Small intestine (tissue), 7 donors: Measurements from ENCODE around the gene KLF3. TPM values are rescaled to one million over a fixed set of nuclear protein-coding genes. Genes with fewer than 3 reads are reported as not detected.
A peak's percentile ranks its signal among the peaks of the same experiment; 100 is the strongest.

Source experiments
- DNase-seq, 2 donors: peaks; one replicate each; pipeline versions ENCODE4 v3.0.0 to v3.0.0-alpha.2; 2013
- FAIRE-seq: peaks from 2 replicates; lab custom pipeline; 2012; peaks lifted over from hg19 to GRCh38; lab: Jason Lieb, UNC
- H3K27ac ChIP-seq, 3 donors: one replicate each; pipeline ENCODE4 v1.5.1; 2013; ENCODE audit warnings: low read length in 2 of 3, mild to moderate bottlenecking in 2 of 3, control low read depth in 1 of 3, inconsistent platforms in 1 of 3, low read depth in 1 of 3, moderate library complexity in 1 of 3
- H3K27me3 ChIP-seq, 3 donors: one replicate each; pipeline ENCODE4 v1.6.1; 2013; ENCODE audit warnings: low read length in 3 of 3, inconsistent platforms in 1 of 3; ENCODE audit not compliant: control insufficient read depth in 3 of 3, insufficient read depth in 3 of 3
- H3K36me3 ChIP-seq, 3 donors: one replicate each; pipeline ENCODE4 v1.6.1; 2013; ENCODE audit warnings: low read length in 3 of 3, inconsistent platforms in 1 of 3, low read depth in 1 of 3, mild to moderate bottlenecking in 1 of 3, moderate library complexity in 1 of 3; ENCODE audit not compliant: control insufficient read depth in 3 of 3, insufficient read depth in 2 of 3
- H3K4me1 ChIP-seq, 3 donors: one replicate each; pipeline ENCODE4 v1.6.1; 2013; ENCODE audit warnings: low read length in 2 of 3, inconsistent platforms in 1 of 3, low read depth in 1 of 3, mild to moderate bottlenecking in 1 of 3, moderate library complexity in 1 of 3; ENCODE audit not compliant: control insufficient read depth in 3 of 3, insufficient read depth in 2 of 3
- H3K4me3 ChIP-seq, 3 donors: one replicate each; pipeline ENCODE4 v1.5.1; 2013; ENCODE audit warnings: low read length in 3 of 3, control low read depth in 1 of 3, inconsistent platforms in 1 of 3, low read depth in 1 of 3, mild to moderate bottlenecking in 1 of 3, moderate library complexity in 1 of 3
- H3K9me3 ChIP-seq, 2 donors: one replicate each; pipeline ENCODE4 v1.6.1; 2013; ENCODE audit warnings: low read depth in 1 of 2, low read length in 1 of 2; ENCODE audit not compliant: control insufficient read depth in 2 of 2, insufficient read depth in 1 of 2
- WGBS, 3 donors: extraction: QIAGEN DNeasy Blood & Tissue Kit; methylation state at CpG; one replicate each; pipeline ENCODE4 v1.1.7; 2013; 5-methylcytosine and 5-hydroxymethylcytosine counted together
- polyA plus RNA-seq, 4 donors: library from polyadenylated mRNA; stranded (reverse) in 3 of 4; unstranded in 1 of 4; fragments of 200-250 nt in 3 of 4; fragments of 120-200 nt in 1 of 4; gene quantifications; one replicate each; pipeline versions ENCODE4 v1.2.1 to v1.2.3, GENCODE V29; 2013
- donor health status: healthy with polysubstance abuse.
- donor health status: control.
- donor health status: control.
- donor health status: Bipolar disorder and iron deficiency.
- donor health status: healthy.

Gene KLF3
- polyA plus RNA-seq, 4 donors = 32.0 to 91.0 (median 34.5) TPM

DNA sequence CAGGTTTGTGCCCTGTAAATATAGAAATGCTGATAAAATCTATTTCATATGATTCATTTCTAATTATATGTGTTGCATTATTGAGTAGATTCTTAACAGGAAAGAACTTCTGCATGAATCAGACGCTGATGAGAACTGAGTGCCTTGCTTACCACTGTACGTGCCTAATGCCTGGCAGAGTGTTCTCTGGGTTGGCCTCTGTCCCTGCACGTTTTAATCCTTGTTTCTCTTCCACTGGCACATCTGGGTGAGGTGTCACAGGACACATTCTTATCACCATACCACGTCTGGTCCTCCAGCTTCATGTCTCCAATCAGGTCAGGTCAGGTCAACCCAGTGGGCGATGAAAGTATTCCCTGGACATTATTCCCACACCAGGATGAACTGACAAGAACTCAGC is 53.6 kb downstream of the KLF3 start:
- 56 to 73% (median 62%) methylated on average over 5 of the region's 5 CpGs for WGBS, 3 donors
- Histone ChIP-seq H3K36me3 (no peaks in the 10 kb centered on the region), H3K4me1 (no peaks in the 10 kb centered on the region), H3K9me3 (peaks cover 0 to 5% of the 10 kb centered on the region in 2 donors), H3K27ac (no peak overlapping the region), H3K27me3 (no peaks in the 10 kb centered on the region), H3K4me3 (no peak overlapping the region)
- FAIRE-seq = no peak
- DNase-seq = no peak

DNA sequence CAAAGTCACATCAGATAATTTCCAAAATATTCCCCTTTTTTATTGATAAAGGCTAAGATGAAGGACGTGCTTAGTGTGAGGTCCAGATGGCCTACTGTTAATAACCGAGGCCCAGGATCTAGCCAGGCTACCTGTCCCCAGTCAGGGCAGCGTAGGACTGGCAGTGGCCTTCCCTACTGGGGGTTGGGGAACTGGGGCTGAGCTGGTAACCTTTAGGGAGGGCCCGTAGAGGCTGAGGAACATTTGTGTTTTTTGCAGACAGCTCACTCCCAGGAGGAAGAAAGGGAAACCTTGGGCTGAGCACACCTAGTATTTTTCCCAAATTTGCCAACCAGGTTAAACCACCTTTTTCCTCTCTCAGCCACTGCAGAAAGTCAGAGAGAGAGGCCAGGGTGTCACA is 59.1 kb downstream of the KLF3 start:
- Histone ChIP-seq H3K9me3 (no peaks in the 10 kb centered on the region), H3K36me3 (no peaks in the 10 kb centered on the region), H3K4me1 (peaks cover 0 to 2% (median under 1%) of the 10 kb centered on the region in 3 donors), H3K4me3 (no peak overlapping the region), H3K27me3 (no peaks in the 10 kb centered on the region), H3K27ac (no peak overlapping the region)
- FAIRE-seq (no peak), DNase-seq (no peak)
- WGBS, 3 donors = 90 to 95% (median 90%) methylated on average over 4 of the region's 4 CpGs

GRCh38 chr4:38723726-38724474 is 59.9 kb downstream of the KLF3 start:
- no peak overlapping the region for H3K27ac ChIP-seq
- H3K27me3 ChIP-seq = no peaks in the 10 kb centered on the region
- DNase-seq (peak; percentile 8 to 67), FAIRE-seq (no peak)
- no peak overlapping the region for H3K4me3 ChIP-seq
- H3K36me3 ChIP-seq = no peaks in the 10 kb centered on the region
- 82 to 86% (median 84%) methylated on average over 7 of the region's 7 CpGs for WGBS, 3 donors
- H3K4me1 ChIP-seq = peaks cover 3 to 10% (median 3%) of the 10 kb centered on the region in 3 donors
- H3K9me3 ChIP-seq = no peaks in the 10 kb centered on the region

DNA sequence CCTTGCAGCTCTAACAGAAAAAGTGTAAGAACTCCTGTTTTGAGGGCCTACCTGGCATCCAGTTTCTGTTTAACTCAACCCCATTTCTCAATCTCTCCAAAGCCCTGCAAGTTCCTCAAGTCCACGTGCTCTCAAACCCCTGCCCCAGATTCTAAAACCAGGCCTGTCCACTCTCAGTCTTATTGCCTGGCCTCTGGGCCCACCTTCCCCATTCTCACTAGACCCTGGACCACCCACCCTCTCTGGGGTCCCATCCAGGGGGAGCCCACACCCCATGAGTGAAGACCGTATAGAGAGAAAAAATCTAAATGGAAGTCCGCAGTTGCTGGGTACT is 60.4 kb downstream of the KLF3 start:
- DNase-seq (no peak), FAIRE-seq (no peak)
- Histone ChIP-seq H3K27me3 (no peaks in the 10 kb centered on the region), H3K9me3 (no peaks in the 10 kb centered on the region), H3K27ac (no peak overlapping the region), H3K4me1 (peaks cover 3 to 13% (median 3%) of the 10 kb centered on the region in 3 donors), H3K4me3 (no peak overlapping the region), H3K36me3 (no peaks in the 10 kb centered on the region)
- WGBS, 3 donors = 79 to 82% (median 80%) methylated on average over 3 of the region's 3 CpGs

GRCh38 chr4:38728631-38729141 is 64.7 kb downstream of the KLF3 start:
- FAIRE-seq = no peak

DNA sequence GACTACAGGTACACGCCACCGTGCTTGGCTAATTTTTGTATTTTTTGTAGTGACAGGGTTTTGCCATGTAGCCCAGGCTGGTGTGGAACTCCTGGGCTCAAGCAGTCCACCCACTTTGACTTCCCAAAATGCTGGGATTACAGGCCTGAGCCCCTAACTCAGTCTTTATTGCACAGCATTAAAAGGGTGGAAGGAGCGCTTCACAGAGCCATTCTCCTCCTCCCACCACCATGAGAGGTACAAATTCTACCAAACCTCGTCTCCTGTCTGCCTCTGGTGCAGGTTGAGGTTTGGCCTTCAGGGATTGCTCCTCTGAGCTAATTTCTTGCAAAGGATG is 66.5 kb downstream of the KLF3 start:
- H3K4me3 ChIP-seq = no peak overlapping the region
- 77 to 89% (median 87%) methylated on average over 4 of the region's 4 CpGs for WGBS, 3 donors

More at GRCh38 chr4:38728631-38729141, 64.7 kb downstream of the KLF3 start:
- Histone ChIP-seq H3K9me3 (peaks cover 0 to 2% of the 10 kb centered on the region in 2 donors), H3K4me1 (peaks cover 3 to 23% (median 8%) of the 10 kb centered on the region in 3 donors), H3K36me3 (no peaks in the 10 kb centered on the region), H3K27ac (peak overlapping the region; percentile 49 to 93 (median 77)), H3K27me3 (no peaks in the 10 kb centered on the region), H3K4me3 (no peak overlapping the region)
- WGBS, 3 donors = 5 to 47% (median 23%) methylated on average over 4 of the region's 4 CpGs
- DNase-seq = peak; percentile 73 to 97

DNA sequence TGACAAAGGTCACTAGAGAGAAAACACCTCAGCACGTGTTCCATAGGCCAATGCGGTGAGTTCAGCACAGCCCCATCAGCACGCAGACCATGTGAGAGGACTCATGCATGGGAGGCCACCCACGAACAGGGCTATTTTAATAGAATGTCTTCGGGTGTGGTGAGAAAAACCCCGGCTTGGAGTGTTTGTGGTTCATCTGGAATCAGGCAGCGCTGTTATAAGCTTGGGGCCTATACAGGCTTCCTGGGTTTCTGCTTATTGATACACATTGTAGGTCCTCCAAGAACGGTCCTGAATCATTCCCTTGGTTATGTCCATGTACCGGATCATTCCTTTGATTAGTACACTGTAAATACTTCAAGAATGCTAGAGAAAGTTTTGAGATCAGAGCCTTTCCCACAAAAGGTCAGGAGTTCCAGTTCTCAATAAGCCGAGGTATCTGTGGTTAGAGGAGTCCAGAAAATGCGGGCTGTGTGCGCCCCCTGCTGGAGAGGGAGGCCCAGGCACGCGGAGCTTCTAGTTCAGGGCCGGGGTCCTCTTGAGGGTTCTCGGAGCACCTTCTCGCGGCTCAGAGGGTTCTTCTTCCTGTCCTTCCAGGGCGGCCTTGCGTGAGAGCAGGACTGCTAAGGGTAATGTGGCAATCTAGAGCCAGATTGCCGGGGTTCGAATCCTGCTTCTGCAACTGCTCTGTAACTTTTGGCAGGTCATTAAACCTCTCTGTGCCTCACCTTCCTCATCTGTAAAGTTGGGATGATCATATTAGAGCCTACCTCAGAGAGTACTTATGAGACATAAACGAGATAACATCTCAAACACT is 67.0 kb downstream of the KLF3 start:
- peak; percentile 79 to 80 for DNase-seq
- Histone ChIP-seq H3K27ac (peak overlapping the region in 1 of 3 donors; percentile 63), H3K4me1 (peaks cover 3 to 23% (median 8%) of the 10 kb centered on the region in 3 donors), H3K36me3 (no peaks in the 10 kb centered on the region), H3K4me3 (no peak overlapping the region), H3K9me3 (peaks cover 0 to 4% of the 10 kb centered on the region in 2 donors), H3K27me3 (no peaks in the 10 kb centered on the region)
- no peak for FAIRE-seq
- WGBS, 3 donors = 25 to 29% (median 26%) methylated on average over 23 of the region's 23 CpGs

More for the DNA sequence above, 66.5 kb downstream of the KLF3 start:
- Histone ChIP-seq H3K27me3 (no peaks in the 10 kb centered on the region), H3K9me3 (peaks cover 0 to 4% of the 10 kb centered on the region in 2 donors), H3K4me1 (peaks cover 3 to 23% (median 8%) of the 10 kb centered on the region in 3 donors), H3K36me3 (no peaks in the 10 kb centered on the region), H3K27ac (peak overlapping the region in 1 of 3 donors; percentile 63)
- DNase-seq = no peak
- no peak for FAIRE-seq

- H3K4me3 ChIP-seq = no peak overlapping the region
- H3K4me1 ChIP-seq = peaks cover 0 to 15% (median 4%) of the 10 kb centered on the region in 3 donors
- H3K27ac ChIP-seq = no peak overlapping the region
- no peaks in the 10 kb centered on the region for H3K36me3 ChIP-seq
- no peaks in the 10 kb centered on the region for H3K27me3 ChIP-seq
- DNase-seq (no peak), FAIRE-seq (no peak)
- peaks cover 0 to 4% of the 10 kb centered on the region in 2 donors for H3K9me3 ChIP-seq
- WGBS, 3 donors = 88 to 95% (median 92%) methylated on average over 2 of the region's 2 CpGs
Measured at GRCh38 chr4:38733663-38734062, 69.7 kb downstream of the KLF3 start.
